Smooth muscle cell (in vitro differentiated cells): ENCODE results near the gene OPA3. TPM values are rescaled to one million over a fixed set of nuclear protein-coding genes. Genes with fewer than 3 reads are reported as not detected.

Experiments
- DNase-seq: peaks from one replicate; lab custom pipeline; 2025; ENCODE audit not compliant: unreplicated experiment; lab: John Stamatoyannopoulos, UW
- H2AFZ ChIP-seq: fragments of 200-600 bp; sonication (generic); 2 replicates; pipeline ENCODE4 v1.6.0; 2016; ENCODE audit warnings: antibody characterized with exemption, low read depth, mild to moderate bottlenecking
- H3F3A ChIP-seq: fragments of 200-600 bp; sonication (generic); 2 replicates; pipeline ENCODE4 v1.6.0; 2017; ENCODE audit warnings: antibody characterized with exemption, low read depth
- H3K27ac ChIP-seq: fragments of 200-600 bp; sonication (generic); 2 replicates; pipeline ENCODE4 v1.5.1; 2016; ENCODE audit warnings: low read depth, mild to moderate bottlenecking
- H3K27me3 ChIP-seq: fragments of 200-600 bp; sonication (generic); 2 replicates; pipeline ENCODE4 v1.6.1; 2016; ENCODE audit warnings: low read depth, mild to moderate bottlenecking
- H3K36me3 ChIP-seq: fragments of 200-600 bp; sonication (generic); 2 replicates; pipeline ENCODE4 v1.5.1; 2016; ENCODE audit warnings: low read depth
- H3K4me1 ChIP-seq: fragments of 200-600 bp; sonication (generic); 2 replicates; pipeline ENCODE4 v1.5.1; 2016; ENCODE audit warnings: low read depth
- H3K4me2 ChIP-seq: fragments of 200-600 bp; sonication (generic); 2 replicates; pipeline ENCODE4 v1.6.0; 2016; ENCODE audit warnings: mild to moderate bottlenecking
- H3K4me3 ChIP-seq: fragments of 200-600 bp; sonication (generic); 2 replicates; pipeline ENCODE4 v1.5.1; 2016; ENCODE audit warnings: mild to moderate bottlenecking
- H3K79me2 ChIP-seq: fragments of 200-600 bp; sonication (generic); 2 replicates; pipeline ENCODE4 v1.6.0; 2016; ENCODE audit warnings: low read depth, mild to moderate bottlenecking
- H3K9ac ChIP-seq: fragments of 200-600 bp; sonication (generic); 2 replicates; pipeline ENCODE4 v1.6.0; 2016; ENCODE audit warnings: low read depth
- H3K9me3 ChIP-seq: fragments of 200-600 bp; sonication (generic); replicated peaks from 2 replicates; pipeline ENCODE4 v1.5.1; 2016; ENCODE audit warnings: low read depth
- H4K20me1 ChIP-seq: fragments of 200-600 bp; sonication (generic); 2 replicates; pipeline ENCODE4 v1.6.0; 2016; ENCODE audit warnings: low read depth
- WGBS: methylation state at CpG from one replicate; pipeline ENCODE4 v1.1.7; 2016; ENCODE audit warnings: low lambda C conversion rate; 5-methylcytosine and 5-hydroxymethylcytosine counted together
- polyA plus RNA-seq: library from polyadenylated mRNA; unstranded; fragments of >200 nt; fragmentation: Nextera tagmentation; extraction: Ambion mirVana; gene quantifications from 2 replicates; pipeline ENCODE4 v1.2.1, GENCODE V29; 2016
- total RNA-seq: library from RNA; depleted of rRNA; stranded (reverse); fragments of >200 nt; gene quantifications from 2 replicates; pipeline ENCODE4 v1.2.3, GENCODE V29; 2014
- TF ChIP-seq, protein P1 (sequence below): fragments of 200-600 bp; sonication (generic); IDR thresholded peaks from 2 replicates; pipeline ENCODE4 v1.5.1; 2017; ENCODE audit warnings: borderline replicate concordance, mild to moderate bottlenecking, antibody characterized with exemption; ENCODE audit not compliant: insufficient read depth, poor library complexity, severe bottlenecking

The OPA3 gene
- total and polyA plus RNA-seq, 2 experiments from 2014 or later: 8.8 to 10.3 TPM

DNA sequence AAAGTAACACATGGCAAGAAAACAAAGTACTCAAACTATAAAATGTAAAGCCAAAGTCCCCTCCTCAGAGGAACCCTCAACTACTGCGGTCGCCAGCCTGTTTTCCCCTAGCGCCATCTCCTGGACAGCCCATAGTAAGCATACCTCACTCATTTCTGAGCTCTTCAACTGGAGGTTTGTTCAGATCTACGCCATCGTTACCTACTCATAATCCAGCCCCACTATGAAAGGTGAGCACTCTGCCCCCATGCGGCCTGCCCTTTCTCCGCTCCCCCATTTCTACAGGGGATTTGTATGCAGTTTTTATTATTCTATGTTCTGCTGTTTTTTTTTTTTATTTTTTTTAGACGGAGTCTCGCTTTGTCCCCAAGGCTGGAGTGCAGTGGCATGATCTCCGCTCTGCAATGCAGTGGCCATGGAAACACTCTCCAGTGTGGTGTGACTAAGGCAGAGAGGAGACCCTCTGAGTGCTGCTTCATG, 26.2 kb downstream of the OPA3 start:
- no peak overlapping the region for H3K9ac ChIP-seq
- no peaks in the 10 kb centered on the region for H3K9me3 ChIP-seq
- H3K27me3 ChIP-seq: no peaks in the 10 kb centered on the region
- TF ChIP-seq, protein P1, sequence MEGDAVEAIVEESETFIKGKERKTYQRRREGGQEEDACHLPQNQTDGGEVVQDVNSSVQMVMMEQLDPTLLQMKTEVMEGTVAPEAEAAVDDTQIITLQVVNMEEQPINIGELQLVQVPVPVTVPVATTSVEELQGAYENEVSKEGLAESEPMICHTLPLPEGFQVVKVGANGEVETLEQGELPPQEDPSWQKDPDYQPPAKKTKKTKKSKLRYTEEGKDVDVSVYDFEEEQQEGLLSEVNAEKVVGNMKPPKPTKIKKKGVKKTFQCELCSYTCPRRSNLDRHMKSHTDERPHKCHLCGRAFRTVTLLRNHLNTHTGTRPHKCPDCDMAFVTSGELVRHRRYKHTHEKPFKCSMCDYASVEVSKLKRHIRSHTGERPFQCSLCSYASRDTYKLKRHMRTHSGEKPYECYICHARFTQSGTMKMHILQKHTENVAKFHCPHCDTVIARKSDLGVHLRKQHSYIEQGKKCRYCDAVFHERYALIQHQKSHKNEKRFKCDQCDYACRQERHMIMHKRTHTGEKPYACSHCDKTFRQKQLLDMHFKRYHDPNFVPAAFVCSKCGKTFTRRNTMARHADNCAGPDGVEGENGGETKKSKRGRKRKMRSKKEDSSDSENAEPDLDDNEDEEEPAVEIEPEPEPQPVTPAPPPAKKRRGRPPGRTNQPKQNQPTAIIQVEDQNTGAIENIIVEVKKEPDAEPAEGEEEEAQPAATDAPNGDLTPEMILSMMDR: peak; percentile 55
- peaks cover 4% of the 10 kb centered on the region for H3F3A ChIP-seq
- WGBS: 43% methylated on average over 10 of the region's 10 CpGs
- no peaks in the 10 kb centered on the region for H3K79me2 ChIP-seq
- no peak overlapping the region for H3K4me3 ChIP-seq
- H3K36me3 ChIP-seq: no peaks in the 10 kb centered on the region
- H3K4me2 ChIP-seq: no peak overlapping the region
- no peak overlapping the region for H3K27ac ChIP-seq
- no peak overlapping the region for H2AFZ ChIP-seq
- H3K4me1 ChIP-seq: no peaks in the 10 kb centered on the region
- DNase-seq: no peak
- peaks cover 53% of the 10 kb centered on the region for H4K20me1 ChIP-seq

- H3K4me1 ChIP-seq: no peaks in the 10 kb centered on the region
- no peaks in the 10 kb centered on the region for H3K27me3 ChIP-seq
- H4K20me1 ChIP-seq: peaks cover 63% of the 10 kb centered on the region
- 96% methylated on average over 5 of the region's 5 CpGs for WGBS
- H3K79me2 ChIP-seq: no peaks in the 10 kb centered on the region
- no peak overlapping the region for H3K4me3 ChIP-seq
- no peaks in the 10 kb centered on the region for H3K9me3 ChIP-seq
- H3K27ac ChIP-seq: no peak overlapping the region
- H3K36me3 ChIP-seq: no peaks in the 10 kb centered on the region
- TF ChIP-seq, protein P1: no peak
- no peak overlapping the region for H3K9ac ChIP-seq
- H3K4me2 ChIP-seq: no peak overlapping the region
- DNase-seq: no peak
- H3F3A ChIP-seq: peaks cover 4% of the 10 kb centered on the region
- no peak overlapping the region for H2AFZ ChIP-seq
Measured at GRCh38 chr19:45556835-45557234, 27.8 kb downstream of the OPA3 start.

DNA sequence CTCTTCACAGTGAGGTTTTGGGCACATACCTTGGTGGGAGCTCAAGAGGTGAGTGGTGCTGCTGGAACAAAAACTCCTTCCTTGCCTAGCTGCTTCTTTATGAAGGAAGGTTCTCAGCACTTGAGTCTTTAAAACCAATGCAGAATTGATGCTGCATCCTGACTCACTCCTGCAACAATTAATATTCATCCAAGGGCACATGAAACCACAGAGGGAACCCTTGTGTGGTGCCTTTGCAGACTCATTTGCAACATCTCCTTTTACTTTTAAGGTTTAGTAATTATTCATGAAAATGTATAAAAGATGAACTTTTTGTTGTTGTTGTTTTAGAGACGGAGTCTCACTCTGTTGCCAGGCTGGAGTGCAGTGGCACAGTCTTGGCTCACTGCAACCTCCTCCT, 30.1 kb downstream of the OPA3 start:
- Histone ChIP-seq H3K4me3 (no peak overlapping the region), H3K36me3 (no peaks in the 10 kb centered on the region), H2AFZ (no peak overlapping the region), H3F3A (peaks cover 4% of the 10 kb centered on the region), H3K79me2 (no peaks in the 10 kb centered on the region), H4K20me1 (peaks cover 64% of the 10 kb centered on the region), H3K27ac (no peak overlapping the region), H3K4me2 (no peak overlapping the region), H3K4me1 (peaks cover 4% of the 10 kb centered on the region), H3K9me3 (no peaks in the 10 kb centered on the region), H3K27me3 (no peaks in the 10 kb centered on the region), H3K9ac (no peak overlapping the region)
- DNase-seq: no peak
- TF ChIP-seq, protein P1: no peak
- WGBS: 100% methylated on average over 1 of the region's 1 CpG

DNA sequence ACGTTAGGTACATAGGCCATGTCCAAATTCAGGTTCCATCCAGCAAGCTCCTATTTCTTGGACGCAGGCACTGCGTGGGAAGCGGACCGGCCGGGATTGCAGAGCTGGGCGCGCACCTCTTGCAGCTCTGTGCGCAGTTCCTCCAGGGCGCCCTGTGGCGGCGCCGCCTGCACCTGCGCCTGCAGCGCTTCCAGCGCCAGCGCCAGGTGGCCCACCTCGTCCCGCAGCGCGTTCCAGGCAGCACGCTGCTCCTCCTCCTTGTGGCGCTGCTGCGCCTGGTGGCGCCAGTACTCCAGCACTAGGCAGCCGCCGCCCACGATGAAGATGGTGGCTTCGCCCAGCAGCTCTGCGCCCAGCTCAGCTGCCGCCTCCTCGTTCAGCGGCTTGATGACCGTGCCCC, 31.1 kb downstream of the OPA3 start:
- H2AFZ ChIP-seq: no peak overlapping the region
- no peak for DNase-seq
- H3F3A ChIP-seq: peaks cover 4% of the 10 kb centered on the region
- H3K4me1 ChIP-seq: peaks cover 4% of the 10 kb centered on the region
- no peaks in the 10 kb centered on the region for H3K9me3 ChIP-seq
- H3K36me3 ChIP-seq: no peaks in the 10 kb centered on the region
- no peaks in the 10 kb centered on the region for H3K79me2 ChIP-seq
- no peaks in the 10 kb centered on the region for H3K27me3 ChIP-seq
- peaks cover 57% of the 10 kb centered on the region for H4K20me1 ChIP-seq
- no peak overlapping the region for H3K27ac ChIP-seq
- H3K4me2 ChIP-seq: peak overlapping the region; percentile 9
- TF ChIP-seq, protein P1: no peak
- no peak overlapping the region for H3K4me3 ChIP-seq
- 29% methylated on average over 30 of the region's 34 CpGs for WGBS
- no peak overlapping the region for H3K9ac ChIP-seq
